ENCODE results near the gene MAP3K6. TPM values are rescaled to one million over a fixed set of nuclear protein-coding genes. Genes with fewer than 3 reads are reported as not detected.

The MAP3K6 gene
- total and polyA plus RNA-seq, 2 of the 13 experiments (the other 11 are each of a cell fraction or from before 2014, with no cell fraction given), result 2.7 to 3.2 TPM

GRCh38 chr1:27409669-27410068 lies 42.9 kb upstream of the MAP3K6 start:
- no TSS peak for BruUV-seq (replicated peaks)
- TF ChIP-seq ZNF235 (CRISPR knock-in tag; IDR thresholded peaks at IDR 0.05; ENCODE audit: borderline replicate concordance) (no peak), ZFAT (CRISPR knock-in tag; conservative IDR thresholded peaks at IDR 0.05) (no peak), ZNF598 (CRISPR knock-in tag; IDR thresholded peaks at IDR 0.05; ENCODE audit: borderline replicate concordance) (no peak), SYNCRIP (IDR thresholded peaks at IDR 0.05; ENCODE audit: insufficient read depth, low read depth, low read length) (no peak), MIER2 (CRISPR knock-in tag; IDR thresholded peaks at IDR 0.05) (no peak), THRA (CRISPR knock-in tag; IDR thresholded peaks at IDR 0.05; ENCODE audit: borderline replicate concordance) (no peak), ZNF609 (CRISPR knock-in tag; IDR thresholded peaks at IDR 0.05; ENCODE audit: borderline replicate concordance) (no peak), PHF20 (CRISPR knock-in tag; IDR thresholded peaks at IDR 0.05) (no peak), MLX (CRISPR knock-in tag; IDR thresholded peaks at IDR 0.05) (no peak), ZNF281 (CRISPR knock-in tag; IDR thresholded peaks at IDR 0.05; ENCODE audit: borderline replicate concordance) (no peak), ZNF83 (CRISPR knock-in tag; IDR thresholded peaks at IDR 0.05; ENCODE audit: borderline replicate concordance) (no peak), CBX1 (IDR thresholded peaks at IDR 0.05; ENCODE audit: low read depth) (no peak)
- in situ Hi-C loops (cut with HindIII; ENCODE audit: extremely low pct_ligation_motif_present, low pct_unique_long_range_greater_than_20kb), result no loop called here
- no peak overlapping the region for H2AFZ ChIP-seq (ENCODE audit: low read length)
- no peak for FAIRE-seq
- POLR2A ChIA-PET, result no interaction called here
- H3K4me3 ChIP-seq (replicated peaks in 1 of 3; ENCODE audit: insufficient read depth in 1 of 3, low read depth in 2 of 3, low read length in 3 of 3), result no peak overlapping the region
- H3K27ac ChIP-seq (ENCODE audit: extremely low read length, insufficient read depth, low read length), result no peak overlapping the region
- H3K27me3 ChIP-seq (ENCODE audit: control insufficient read depth in 1 of 2, insufficient read depth in 2 of 2, low read length in 2 of 2), result no peaks in the 10 kb centered on the region
- WGBS (ENCODE audit: low lambda C conversion rate), result 98% methylated on average over 11 of the region's 11 CpGs
- H3K79me2 ChIP-seq (ENCODE audit: insufficient read depth, low read length), result no peaks in the 10 kb centered on the region
- intact Hi-C loops (cut with micrococcal nuclease; ENCODE audit: unreplicated experiment), result no loop called here
- no peak overlapping the region for H3K4me2 ChIP-seq (ENCODE audit: low read depth, low read length)
- no peaks in the 10 kb centered on the region for H3K9me3 ChIP-seq (ENCODE audit: low read length)
- no peak for DNase-seq (ENCODE audit: low spot score)
- H4K20me1 ChIP-seq (ENCODE audit: insufficient read depth, low read length), result no peaks in the 10 kb centered on the region
- no peak for ATAC-seq
- H3K4me1 ChIP-seq (ENCODE audit: insufficient read depth, low read length), result no peaks in the 10 kb centered on the region
- CTCF ChIA-PET (ENCODE audit: low intra/inter-chr PET ratio, low total read pairs), result no interaction called here
- peaks cover 30 to 67% of the 10 kb centered on the region in 2 experiments for H3K36me3 ChIP-seq (replicated peaks in 1 of 2; ENCODE audit: control insufficient read depth in 1 of 2, insufficient read depth in 2 of 2, low read length in 2 of 2)
- no peak overlapping the region for H3K9ac ChIP-seq (ENCODE audit: insufficient read depth, low read depth, low read length)
